GM23338 (cell line): ENCODE results near the gene RELCH. TPM values are rescaled to one million over a fixed set of nuclear protein-coding genes. Genes with fewer than 3 reads are reported as not detected.

ENCODE experiments used
- ATAC-seq: fragments of 200-7000 bp; cut with Tn5 transposase; 3 replicates; pipeline ENCODE4 v1.9.1; 2020
- DNase-seq: peaks from one replicate; pipeline ENCODE4 v3.0.0-alpha.2; 2015; ENCODE audit warnings: low spot score
- H2AFZ ChIP-seq: fragments of 200-600 bp; sonication (generic); 2 replicates; pipeline ENCODE4 v1.8.0; 2016; ENCODE audit warnings: antibody characterized with exemption, mild to moderate bottlenecking, moderate library complexity
- H3F3A ChIP-seq: fragments of 200-600 bp; sonication (generic); replicated peaks from 2 replicates; pipeline ENCODE4 v1.8.0; 2017; ENCODE audit warnings: antibody characterized with exemption, mixed run types, low read depth
- H3K27ac ChIP-seq: fragments of 200-600 bp; sonication (generic); 2 replicates; pipeline ENCODE4 v1.6.1; 2016; ENCODE audit warnings: low read depth
- H3K27me3 ChIP-seq: fragments of 200-600 bp; sonication (generic); 2 replicates; pipeline ENCODE4 v1.8.0; 2016; ENCODE audit warnings: mild to moderate bottlenecking, mixed run types, moderate library complexity; ENCODE audit not compliant: insufficient read depth
- H3K36me3 ChIP-seq: fragments of 200-600 bp; sonication (generic); 2 replicates; pipeline ENCODE4 v1.8.0; 2016; ENCODE audit warnings: mild to moderate bottlenecking; ENCODE audit not compliant: insufficient read depth
- H3K4me1 ChIP-seq: fragments of 200-600 bp; sonication (generic); 2 replicates; pipeline ENCODE4 v1.8.0; 2016; ENCODE audit warnings: mild to moderate bottlenecking, moderate library complexity; ENCODE audit not compliant: insufficient read depth
- H3K4me2 ChIP-seq: fragments of 200-600 bp; sonication (generic); 2 replicates; pipeline ENCODE4 v1.7.1; 2017; ENCODE audit warnings: mixed run types
- H3K4me3 ChIP-seq: fragments of 200-600 bp; sonication (generic); 2 replicates; pipeline ENCODE4 v1.6.1; 2016; ENCODE audit warnings: mixed run types
- H3K79me2 ChIP-seq: fragments of 200-600 bp; sonication (generic); replicated peaks from 2 replicates; pipeline ENCODE4 v1.8.0; 2017; ENCODE audit warnings: mild to moderate bottlenecking; ENCODE audit not compliant: insufficient read depth
- H3K9me2 ChIP-seq: fragments of 200-600 bp; sonication (generic); 2 replicates; pipeline ENCODE4 v1.8.0; 2017; ENCODE audit not compliant: insufficient read depth
- H4K20me1 ChIP-seq: fragments of 200-600 bp; sonication (generic); replicated peaks from 2 replicates; pipeline ENCODE4 v1.8.0; 2017; ENCODE audit warnings: mild to moderate bottlenecking; ENCODE audit not compliant: insufficient read depth
- H3K27ac Mint-ChIP-seq: 2 replicates; pipeline ENCODE4 v1.8.0; 2020; ENCODE audit warnings: inconsistent platforms, mild to moderate bottlenecking, moderate library complexity, mixed read lengths
- H3K27me3 Mint-ChIP-seq: 3 replicates; pipeline ENCODE4 v1.8.0; 2022; ENCODE audit warnings: low read depth, mild to moderate bottlenecking, moderate library complexity, mixed read lengths, inconsistent platforms; ENCODE audit not compliant: insufficient read depth, poor library complexity
- H3K36me3 Mint-ChIP-seq: 3 replicates; pipeline ENCODE4 v1.8.0; 2021; ENCODE audit warnings: low read depth, mild to moderate bottlenecking, inconsistent platforms, moderate library complexity, mixed read lengths
- H3K4me1 Mint-ChIP-seq: 3 replicates; pipeline ENCODE4 v1.8.0; 2020; ENCODE audit warnings: mild to moderate bottlenecking, inconsistent platforms, mixed read lengths
- H3K4me3 Mint-ChIP-seq: 3 replicates; pipeline ENCODE4 v1.8.0; 2021; ENCODE audit warnings: moderate library complexity, mild to moderate bottlenecking, inconsistent platforms, mixed read lengths
- H3K9me3 Mint-ChIP-seq: 3 replicates; pipeline ENCODE4 v1.8.0; 2020; ENCODE audit warnings: moderate library complexity, mild to moderate bottlenecking, inconsistent platforms, mixed read lengths
- CREB1 ChIP-seq: fragments of 250-450 bp; sonication (Bioruptor Pico); IDR thresholded peaks from 2 replicates; pipeline ENCODE4 v1.5.0; 2020; ENCODE audit warnings: low read depth, mild to moderate bottlenecking, moderate library complexity
- CTCF ChIP-seq, 2 experiments: fragments of 200-600 bp in 1 of 2; sonication (generic) in 1 of 2; conservative IDR thresholded peaks; 2 replicates each; pipeline versions ENCODE4 v1.5.1 to v1.6.1; 2016 to 2017; ENCODE audit warnings: antibody characterized with exemption in 2 of 2, low read depth in 2 of 2, mild to moderate bottlenecking in 2 of 2, moderate library complexity in 1 of 2
- EZH2 ChIP-seq: fragments of 200-600 bp; sonication (generic); IDR thresholded peaks from one replicate; pipeline ENCODE4 v1.8.0; 2017; ENCODE audit warnings: antibody characterized with exemption, mild to moderate bottlenecking, low read depth; ENCODE audit not compliant: unreplicated experiment
- EZH2phosphoT487 ChIP-seq: fragments of 200-600 bp; sonication (generic); IDR thresholded peaks from one replicate; pipeline ENCODE4 v1.8.1; 2018; ENCODE audit warnings: antibody characterized with exemption; ENCODE audit not compliant: unreplicated experiment
- JUNB ChIP-seq: IDR thresholded peaks from one replicate; pipeline ENCODE4 v1.6.1; 2016; ENCODE audit warnings: antibody characterized with exemption; ENCODE audit not compliant: unreplicated experiment
- NANOG ChIP-seq: IDR thresholded peaks from 2 replicates; pipeline ENCODE4 v1.6.1; 2016; ENCODE audit warnings: antibody characterized with exemption, borderline replicate concordance
- POLR2AphosphoS5 ChIP-seq: IDR thresholded peaks from 2 replicates; pipeline ENCODE4 v1.6.1; 2016; ENCODE audit warnings: antibody characterized with exemption, low read depth
- REST ChIP-seq: IDR thresholded peaks from one replicate; pipeline ENCODE4 v1.6.1; 2018; ENCODE audit warnings: antibody characterized with exemption; ENCODE audit not compliant: unreplicated experiment
- ZNF114 ChIP-seq: fragments of 250-450 bp; sonication (Bioruptor Pico); IDR thresholded peaks from 2 replicates; pipeline ENCODE4 v1.5.0; 2020; ENCODE audit warnings: mild to moderate bottlenecking, moderate library complexity
- ZNF331 ChIP-seq: fragments of 250-450 bp; sonication (Bioruptor Pico); IDR thresholded peaks from 2 replicates; pipeline ENCODE4 v1.5.0; 2020; ENCODE audit warnings: low read depth, mild to moderate bottlenecking, moderate library complexity
- ZNF462 ChIP-seq: fragments of 250-450 bp; sonication (Bioruptor Pico); IDR thresholded peaks from 2 replicates; pipeline ENCODE4 v1.5.0; 2020; ENCODE audit warnings: mild to moderate bottlenecking, moderate library complexity
- polyA plus RNA-seq: library from polyadenylated mRNA; unstranded; fragments of >200 nt; fragmentation: Nextera tagmentation; extraction: Ambion mirVana; gene quantifications from 2 replicates; pipeline ENCODE4 v1.2.1, GENCODE V29; 2016
- total RNA-seq: library from RNA; depleted of rRNA; stranded (reverse); fragments of >200 nt; shearing (Covaris generic); gene quantifications from 2 replicates; pipeline ENCODE4 v1.2.3, GENCODE V29; 2014

Gene RELCH
- total and polyA plus RNA-seq, 2 experiments from 2014 or later: 8.8 to 56.4 TPM

DNA sequence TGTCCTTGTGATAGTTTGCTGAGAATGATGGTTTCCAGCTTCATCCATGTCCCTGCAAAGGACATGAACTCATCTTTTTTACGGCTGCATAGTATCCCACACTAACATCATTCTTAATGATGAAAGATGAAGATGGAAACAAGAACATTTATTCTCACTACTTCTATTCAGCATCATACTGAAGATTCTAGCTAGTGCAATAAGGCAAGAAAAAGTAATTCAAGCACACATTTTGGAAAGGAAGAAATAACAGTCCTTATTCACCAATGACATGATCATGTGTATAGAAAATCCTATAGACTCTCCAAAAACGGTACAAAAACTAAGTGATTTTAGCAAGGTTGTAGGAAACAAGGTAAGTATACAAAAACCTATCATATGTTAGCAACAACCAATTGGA is 37.2 kb downstream of the RELCH start:
- Histone ChIP-seq H3K4me1 (no peaks in the 10 kb centered on the region), H3K36me3 (peaks cover 19% of the 10 kb centered on the region; the same call in 1 of the 2 replicates), H3K79me2 (no peaks in the 10 kb centered on the region), H3K9me2 (no peaks in the 10 kb centered on the region), H4K20me1 (no peaks in the 10 kb centered on the region), H3K27me3 (no peaks in the 10 kb centered on the region), H3K4me2 (no peak overlapping the region), H3K27ac (no peak overlapping the region), H3K4me3 (no peak overlapping the region), H3F3A (no peaks in the 10 kb centered on the region), H2AFZ (no peak overlapping the region)
- DNase-seq (no peak), ATAC-seq (no peak)
- Mint-ChIP-seq H3K36me3 (peaks cover 46% of the 10 kb centered on the region), H3K4me1 (no peaks in the 10 kb centered on the region), H3K9me3 (peaks cover 6% of the 10 kb centered on the region; the same call in 2 of the 3 replicates), H3K27me3 (no peaks in the 10 kb centered on the region), H3K4me3 (no peak overlapping the region), H3K27ac (no peak overlapping the region)
- TF ChIP-seq REST (no peak), ZNF331 (CRISPR knock-in tag) (no peak), POLR2AphosphoS5 (no peak), NANOG (no peak), EZH2 (no peak), CTCF (conservative IDR thresholded peaks at IDR 0.05; ENCODE audit: low read depth in 2 of 2) (no peak), JUNB (no peak), EZH2phosphoT487 (no peak), CREB1 (CRISPR knock-in tag) (no peak), ZNF114 (CRISPR knock-in tag) (no peak), ZNF462 (CRISPR knock-in tag) (no peak)
